Stomach (tissue), 4 donors: Measurements from ENCODE around the gene HIP1.

Source experiments
- EP300 ChIP-seq: sonication (generic); formaldehyde crosslinking; IDR thresholded peaks from one replicate; pipeline ENCODE4 v1.6.1; 2017; ENCODE audit warnings: antibody characterized with exemption
- POLR2A ChIP-seq, 4 donors: fragments of 450-650 bp; IDR thresholded peaks; one replicate each; pipeline ENCODE4 v1.6.1; 2016; ENCODE audit warnings: antibody characterized with exemption in 4 of 4, control low read depth in 2 of 4, mild to moderate bottlenecking in 1 of 4, moderate library complexity in 1 of 4
- POLR2AphosphoS5 ChIP-seq, 3 donors: sonication (generic); formaldehyde crosslinking; IDR thresholded peaks; one replicate each; pipeline ENCODE4 v1.6.1; 2016; ENCODE audit warnings: antibody characterized with exemption in 3 of 3
- TF ChIP-seq, protein P1 (sequence below), 7 experiments: fragments of 450-650 bp in 4 of 7; fragments of 200-600 bp in 3 of 7; sonication (generic) in 3 of 7; IDR thresholded peaks; one replicate each; pipeline ENCODE4 v1.5.1; 2016 to 2019; ENCODE audit warnings: antibody characterized with exemption in 7 of 7, control low read depth in 2 of 7, mild to moderate bottlenecking in 1 of 7

DNA sequence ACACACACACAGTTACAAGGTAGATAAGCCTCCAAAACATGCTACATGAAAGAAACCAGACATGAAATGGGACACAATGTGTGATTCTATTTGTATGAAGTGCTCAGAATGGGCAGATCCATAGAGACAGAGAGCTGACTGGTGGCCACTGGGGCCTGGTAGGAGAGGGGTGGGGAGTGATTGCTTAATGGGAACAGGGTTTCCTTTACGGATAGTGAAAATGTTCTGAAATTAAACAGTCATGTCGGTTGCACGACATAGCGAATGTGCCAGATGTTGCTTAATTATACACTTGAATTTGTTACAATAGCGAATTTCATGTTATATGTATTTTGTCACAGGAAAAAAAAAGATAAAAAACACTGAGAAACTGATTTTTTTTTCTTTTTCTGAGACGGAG, 124.3 kb downstream of the HIP1 start:
- TF ChIP-seq, protein P1, sequence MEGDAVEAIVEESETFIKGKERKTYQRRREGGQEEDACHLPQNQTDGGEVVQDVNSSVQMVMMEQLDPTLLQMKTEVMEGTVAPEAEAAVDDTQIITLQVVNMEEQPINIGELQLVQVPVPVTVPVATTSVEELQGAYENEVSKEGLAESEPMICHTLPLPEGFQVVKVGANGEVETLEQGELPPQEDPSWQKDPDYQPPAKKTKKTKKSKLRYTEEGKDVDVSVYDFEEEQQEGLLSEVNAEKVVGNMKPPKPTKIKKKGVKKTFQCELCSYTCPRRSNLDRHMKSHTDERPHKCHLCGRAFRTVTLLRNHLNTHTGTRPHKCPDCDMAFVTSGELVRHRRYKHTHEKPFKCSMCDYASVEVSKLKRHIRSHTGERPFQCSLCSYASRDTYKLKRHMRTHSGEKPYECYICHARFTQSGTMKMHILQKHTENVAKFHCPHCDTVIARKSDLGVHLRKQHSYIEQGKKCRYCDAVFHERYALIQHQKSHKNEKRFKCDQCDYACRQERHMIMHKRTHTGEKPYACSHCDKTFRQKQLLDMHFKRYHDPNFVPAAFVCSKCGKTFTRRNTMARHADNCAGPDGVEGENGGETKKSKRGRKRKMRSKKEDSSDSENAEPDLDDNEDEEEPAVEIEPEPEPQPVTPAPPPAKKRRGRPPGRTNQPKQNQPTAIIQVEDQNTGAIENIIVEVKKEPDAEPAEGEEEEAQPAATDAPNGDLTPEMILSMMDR (IDR thresholded peaks at IDR 0.05): no peak
- TF ChIP-seq POLR2A (IDR thresholded peaks at IDR 0.05) (no peak), EP300 (no peak), POLR2AphosphoS5 (IDR thresholded peaks at IDR 0.05) (no peak)
